Measurements from ENCODE around the gene ADAMTS17.

Gene ADAMTS17

GRCh38 chr15:100192097-100193080 lies 149.4 kb downstream of the ADAMTS17 start:
- DNase-seq, result peak; percentile 29

DNA sequence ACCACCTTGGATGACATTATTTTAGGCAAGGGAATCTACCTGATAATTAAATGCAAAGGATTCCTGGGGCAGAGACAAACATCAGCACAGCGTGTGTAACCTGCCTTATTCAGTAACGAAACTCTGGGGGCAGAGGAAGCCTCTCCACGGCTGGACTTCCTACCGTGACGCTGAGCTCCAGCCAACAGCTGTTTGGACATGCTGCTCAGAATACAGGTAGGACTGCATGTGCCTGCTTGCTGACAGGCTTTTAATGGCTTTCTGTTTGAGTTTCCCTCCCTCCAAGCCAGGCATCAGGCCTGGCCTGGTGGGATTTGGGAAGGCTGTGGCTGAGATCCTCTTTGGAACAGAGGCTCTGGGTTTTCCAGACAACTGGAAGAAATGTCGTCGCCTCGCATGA lies 150.6 kb downstream of the ADAMTS17 start:
- peak; percentile 33 for DNase-seq

DNA sequence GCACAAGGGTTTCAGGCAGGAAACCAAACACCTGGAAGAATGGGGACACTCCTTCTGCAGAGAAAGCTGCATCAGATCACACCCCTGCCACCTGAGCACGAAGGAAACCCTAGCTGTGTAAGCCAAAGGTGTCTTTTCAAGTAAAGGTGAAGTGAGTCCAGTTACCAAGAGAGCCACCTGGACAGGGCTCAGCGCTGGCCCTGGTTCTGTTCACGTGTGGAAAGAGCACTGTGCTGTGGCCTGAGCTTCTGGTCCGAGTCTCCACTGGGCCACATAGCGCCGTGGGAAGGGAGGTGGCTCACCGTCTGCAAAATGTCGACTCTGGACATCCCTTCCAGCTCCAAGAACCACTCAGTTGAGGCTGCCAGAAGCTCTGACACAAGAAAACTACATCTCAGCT lies 151.1 kb downstream of the ADAMTS17 start:
- no peak for DNase-seq

DNA sequence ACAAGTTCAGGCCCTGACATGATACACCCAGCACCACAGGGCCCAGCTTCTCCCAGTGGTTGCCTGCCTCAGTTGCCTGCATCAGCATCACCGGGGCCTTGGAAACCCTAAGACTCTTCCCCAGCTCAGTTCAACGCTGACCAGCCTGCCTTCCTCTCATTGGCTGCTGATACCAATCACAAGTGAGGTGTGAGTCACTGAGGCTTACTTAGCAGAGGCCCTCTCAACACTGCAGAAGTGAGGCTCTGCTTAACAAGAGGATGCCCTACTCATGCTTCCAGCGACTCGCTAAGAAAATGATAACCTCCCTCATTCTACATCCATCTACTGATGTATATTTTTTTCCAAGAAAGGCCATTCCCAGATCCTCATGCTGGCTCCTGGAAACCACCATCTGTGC lies 151.9 kb downstream of the ADAMTS17 start:
- no peak for DNase-seq

GRCh38 chr15:100189319-100189718 lies 152.5 kb downstream of the ADAMTS17 start:
- DNase-seq, result no peak

DNA sequence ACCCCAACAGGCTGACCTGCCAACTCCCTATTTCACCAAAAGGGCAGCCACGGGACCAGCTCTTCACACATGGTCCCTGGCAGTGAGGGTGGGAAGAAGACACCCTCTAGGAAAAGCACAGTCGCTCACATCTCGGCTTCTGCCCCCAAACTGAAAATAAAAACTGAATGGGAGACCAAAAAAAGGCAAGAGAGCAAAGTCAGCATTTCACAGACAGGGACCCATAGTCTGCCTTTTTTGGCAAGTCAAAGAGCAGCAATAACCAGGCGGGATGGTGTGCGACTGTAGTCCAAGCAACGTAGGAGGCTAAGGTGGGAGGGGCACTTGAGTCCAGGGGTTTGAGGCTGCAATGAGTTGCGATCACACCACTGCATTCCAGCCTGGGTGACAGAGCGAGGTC lies 154.1 kb downstream of the ADAMTS17 start:
- DNase-seq, result no peak

- no peak for DNase-seq
Measured at GRCh38 chr15:100186960-100187359, 154.8 kb downstream of the ADAMTS17 start.

- DNase-seq, result no peak
Measured at GRCh38 chr15:100186366-100186765, 155.4 kb downstream of the ADAMTS17 start.

DNA sequence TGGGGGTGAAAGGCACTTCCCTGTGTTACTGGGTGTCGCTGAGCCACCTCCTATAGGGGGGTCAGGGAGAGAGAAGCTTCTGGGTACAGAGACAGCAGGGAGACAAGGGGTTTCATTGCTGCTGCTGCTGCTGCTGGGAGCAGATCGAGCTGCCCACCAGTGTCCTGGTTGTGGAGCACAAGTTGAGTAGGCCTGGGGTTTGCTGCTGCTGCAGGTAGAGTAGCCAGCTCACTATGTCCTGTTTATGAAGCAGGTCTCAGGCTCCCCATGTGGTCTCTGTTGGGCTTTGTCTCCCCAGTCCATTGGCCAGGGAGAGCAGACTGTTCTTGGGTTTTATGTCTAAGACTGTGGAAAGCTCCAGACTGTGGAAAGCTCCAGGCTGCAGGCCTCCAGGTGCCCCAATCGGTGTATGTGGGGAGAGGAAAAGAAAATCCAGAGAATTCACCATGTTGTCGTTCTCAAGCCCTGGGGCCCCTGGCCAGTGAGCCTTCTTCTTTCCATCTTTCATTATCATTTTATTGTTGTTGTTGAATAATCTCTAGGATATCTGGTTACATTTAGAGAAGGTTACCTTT lies 157.8 kb downstream of the ADAMTS17 start:
- DNase-seq, result no peak

GRCh38 chr15:100180921-100181320 lies 160.9 kb downstream of the ADAMTS17 start:
- no peak for DNase-seq

DNA sequence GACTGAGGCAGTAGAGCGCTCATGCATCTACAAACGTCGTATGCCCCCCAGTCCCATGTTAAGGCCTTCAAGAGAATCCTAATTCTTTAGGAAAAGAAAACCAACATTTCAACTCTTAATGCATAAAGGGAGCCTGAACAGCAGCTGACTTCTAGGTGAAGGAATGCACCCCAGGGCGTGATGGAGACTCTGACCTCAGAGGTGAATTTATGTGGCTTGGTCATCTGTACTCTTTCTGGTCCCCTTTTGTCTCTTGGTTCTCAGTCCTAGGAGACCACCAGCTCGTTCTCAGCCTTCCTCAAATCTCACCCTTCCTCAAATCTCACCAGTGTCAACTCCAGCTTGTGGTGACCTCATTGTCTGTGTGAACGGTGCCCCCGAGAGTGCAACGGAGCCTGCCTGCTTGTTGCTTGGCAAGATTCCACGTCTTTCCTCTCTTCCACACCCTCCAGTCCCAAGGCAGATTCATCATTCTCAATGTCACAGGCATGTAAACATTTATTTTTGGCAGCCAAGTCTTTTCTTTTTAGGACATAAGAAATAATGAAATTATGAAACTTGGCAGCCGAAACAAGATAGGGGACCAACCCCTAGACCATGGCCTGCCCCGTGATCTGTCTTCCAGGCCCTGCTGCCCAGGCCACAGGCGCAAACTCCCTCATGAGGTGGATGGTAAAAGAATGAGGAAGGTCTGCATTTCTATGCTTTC lies 166.2 kb downstream of the ADAMTS17 start:
- DNase-seq, result no peak

- no peak for DNase-seq
Measured at GRCh38 chr15:100174904-100175275, 166.9 kb downstream of the ADAMTS17 start.

DNA sequence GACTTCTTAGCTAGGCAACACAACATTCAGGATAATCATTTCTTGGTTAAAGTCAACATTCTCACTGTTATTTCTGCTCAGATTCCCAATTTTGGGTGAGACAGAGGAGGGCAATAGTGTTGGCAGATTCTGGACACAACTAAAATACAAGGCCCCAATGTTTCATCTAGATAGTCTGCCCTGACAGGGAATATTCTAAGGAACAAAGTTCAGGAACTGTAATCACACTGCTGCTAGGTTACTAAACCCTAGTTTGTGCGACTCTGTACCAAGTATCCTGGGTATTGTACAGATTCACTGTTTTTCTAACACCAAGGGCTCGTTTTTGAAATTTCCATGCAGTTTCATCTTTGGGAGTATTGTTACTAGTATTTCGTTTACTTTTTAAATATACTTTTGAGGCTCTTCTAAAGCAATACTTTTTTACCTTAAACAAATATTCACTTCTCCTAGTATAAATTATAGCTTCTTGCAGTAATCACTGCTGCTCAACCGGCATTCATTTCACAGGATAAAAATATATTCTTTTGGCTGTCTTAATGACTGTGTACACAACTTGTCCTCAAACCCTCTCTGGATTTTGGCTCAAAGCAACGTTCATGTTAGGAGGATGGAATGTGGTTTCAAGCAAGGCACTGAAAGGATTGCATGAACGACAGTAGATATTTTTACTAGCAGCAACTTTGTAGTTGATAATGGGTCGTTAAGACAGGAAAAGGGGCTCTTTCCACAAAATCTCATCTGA lies 167.4 kb downstream of the ADAMTS17 start:
- no peak for DNase-seq

DNA sequence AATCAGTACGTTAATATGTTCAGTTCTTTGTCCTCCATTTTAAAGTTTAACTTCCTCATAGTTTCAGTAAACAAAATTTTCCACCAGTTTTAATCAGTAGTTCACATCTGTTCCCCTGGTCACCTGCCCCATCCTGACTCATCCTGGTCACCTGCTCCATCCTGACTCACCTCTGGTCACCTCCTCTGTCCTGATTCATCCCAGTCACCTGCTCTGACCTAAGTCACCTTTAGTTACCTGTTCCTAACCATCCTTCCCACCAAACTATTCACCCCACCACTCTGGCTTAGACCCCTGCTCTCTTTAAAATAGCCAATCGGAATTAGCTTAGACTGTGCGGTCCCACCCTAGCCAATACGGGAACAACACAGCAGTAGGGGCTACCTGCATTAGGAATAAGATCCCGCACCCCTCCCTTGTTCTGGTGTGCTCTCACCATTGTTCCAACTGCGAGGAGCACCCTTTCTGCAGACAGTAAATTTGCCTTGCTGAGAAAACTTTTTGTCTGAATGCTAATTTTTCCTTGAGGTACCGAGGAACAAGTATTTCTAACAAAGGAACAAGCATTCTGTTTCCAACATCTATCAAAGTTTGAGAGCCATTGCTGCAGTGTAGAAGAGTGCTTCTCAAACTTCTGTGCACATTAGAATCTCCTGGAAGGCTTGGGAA lies 169.3 kb downstream of the ADAMTS17 start:
- no peak for DNase-seq

GRCh38 chr15:100171411-100171810 lies 170.4 kb downstream of the ADAMTS17 start:
- no peak for DNase-seq

GRCh38 chr15:100170291-100171210 lies 171.2 kb downstream of the ADAMTS17 start:
- no peak for DNase-seq

DNA sequence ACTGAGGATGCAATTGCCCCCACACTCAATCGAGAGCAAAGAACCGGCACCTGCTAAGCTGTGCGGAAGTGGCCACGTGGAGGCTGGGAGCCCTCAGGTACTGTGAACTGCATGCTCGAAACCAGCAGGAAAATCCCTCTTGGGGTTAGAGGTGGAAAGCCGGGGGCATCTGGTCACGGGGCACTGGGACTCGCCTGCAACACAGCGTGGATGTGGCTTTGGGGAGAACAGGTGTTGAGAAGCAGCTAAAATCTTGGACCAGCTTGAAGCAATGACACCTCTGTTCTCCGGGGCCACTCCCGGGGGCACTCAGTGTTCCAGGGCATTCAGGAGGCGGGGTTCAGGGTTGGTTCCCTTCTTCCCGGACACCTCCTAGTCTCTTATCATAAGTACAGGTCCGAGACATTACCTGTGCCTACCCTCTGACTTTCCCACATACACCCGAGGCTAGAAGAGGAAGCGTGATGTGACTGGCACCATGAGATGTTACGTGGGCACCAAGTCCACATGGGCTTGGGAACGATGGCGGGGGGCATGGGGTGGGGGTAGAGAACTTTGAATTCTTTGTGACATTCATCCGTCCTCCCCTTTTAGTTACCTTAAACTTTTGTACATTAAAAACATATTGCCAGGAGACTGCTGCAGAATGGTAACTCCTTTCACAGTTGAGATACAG lies 172.0 kb downstream of the ADAMTS17 start:
- no peak for DNase-seq

DNA sequence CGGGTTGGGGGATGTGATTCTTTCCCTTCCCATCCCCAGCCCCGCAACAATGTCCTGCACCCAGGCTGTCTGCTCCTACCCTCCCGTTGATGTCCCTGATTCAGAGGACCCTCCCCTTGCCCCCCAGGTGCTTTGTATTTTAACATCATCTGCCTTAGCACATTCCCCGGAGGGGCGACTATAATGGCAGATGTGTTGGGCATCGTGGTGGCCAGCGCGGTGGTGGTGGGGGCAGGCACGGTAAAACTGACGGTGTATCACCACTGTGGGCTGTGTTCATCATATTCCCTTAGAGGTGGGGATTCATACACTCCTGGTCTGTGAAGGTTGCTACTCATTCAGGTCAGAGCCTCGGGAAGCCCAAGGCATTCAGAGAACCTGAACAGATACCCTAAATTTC lies 173.0 kb downstream of the ADAMTS17 start:
- no peak for DNase-seq

GRCh38 chr15:100167884-100168375 lies 173.8 kb downstream of the ADAMTS17 start:
- peak; percentile 10 for DNase-seq

DNA sequence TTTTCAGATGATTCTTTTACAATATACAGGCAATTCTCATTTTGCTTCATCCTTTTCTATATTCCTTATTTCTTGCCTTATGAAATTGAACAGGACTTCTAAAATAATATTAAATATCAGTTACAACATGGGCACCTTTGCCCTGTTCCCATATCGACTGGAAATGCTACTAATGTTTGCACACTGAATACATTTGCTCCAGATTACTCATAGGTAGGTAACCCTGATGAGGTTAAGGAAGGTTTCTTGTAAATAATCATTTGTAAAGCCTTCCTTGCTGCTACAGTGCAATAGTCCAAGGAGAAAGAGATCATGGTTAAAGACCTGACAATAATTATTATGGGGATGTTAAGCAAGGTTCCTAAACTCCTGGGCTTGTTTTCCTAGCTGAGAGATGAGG lies 175.5 kb downstream of the ADAMTS17 start:
- no peak for DNase-seq

Measured in retina (tissue), 1 donor.